Activated T-cell treated with anti-CD3 and anti-CD28 coated beads for 48 hours (primary cell): ENCODE measurements around the gene CCDC187.

Experiments
- DNase-seq: peaks from one replicate; pipeline ENCODE4 v3.0.0-alpha.2; 2020; ENCODE audit warnings: low read depth

The CCDC187 gene

GRCh38 chr9:136311051-136312008 is 7.4 kb upstream of the CCDC187 start:
- no peak for DNase-seq

DNA sequence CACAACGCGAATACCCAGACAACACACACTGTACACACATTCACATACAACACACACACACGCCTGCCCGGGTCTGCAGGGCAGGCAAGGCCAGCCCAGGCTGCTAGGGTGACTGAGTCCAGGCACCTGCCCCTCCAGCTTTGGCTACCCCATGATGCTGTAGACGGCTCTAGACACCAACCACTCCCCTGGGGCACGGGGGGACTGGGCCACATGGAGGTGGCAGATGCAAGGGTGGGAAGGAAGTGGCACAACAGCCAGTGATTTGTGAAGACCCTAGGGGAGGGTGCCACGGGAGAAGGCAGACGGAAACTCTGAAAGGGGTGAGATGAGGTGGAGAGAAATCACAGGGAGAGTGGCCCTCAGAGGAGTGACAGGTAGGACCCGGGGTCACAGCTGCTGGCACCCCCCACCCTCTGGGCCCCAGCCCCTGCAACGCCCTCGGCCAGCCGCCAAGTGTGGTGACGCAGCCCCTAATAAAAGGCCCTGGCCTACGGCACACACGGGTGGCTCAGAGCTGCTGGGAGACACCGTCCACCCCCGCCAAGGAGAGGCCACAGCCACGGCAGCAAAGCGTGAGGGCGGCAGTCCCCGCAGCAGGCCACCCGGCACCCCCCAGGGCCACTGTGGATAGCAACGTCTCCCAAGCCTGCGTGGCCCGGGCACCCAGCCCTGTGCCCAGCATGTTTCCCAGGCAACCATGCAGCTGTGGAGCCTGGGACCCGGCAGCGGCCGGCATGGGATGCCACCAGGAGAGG is 6.6 kb upstream of the CCDC187 start:
- DNase-seq: no peak

DNA sequence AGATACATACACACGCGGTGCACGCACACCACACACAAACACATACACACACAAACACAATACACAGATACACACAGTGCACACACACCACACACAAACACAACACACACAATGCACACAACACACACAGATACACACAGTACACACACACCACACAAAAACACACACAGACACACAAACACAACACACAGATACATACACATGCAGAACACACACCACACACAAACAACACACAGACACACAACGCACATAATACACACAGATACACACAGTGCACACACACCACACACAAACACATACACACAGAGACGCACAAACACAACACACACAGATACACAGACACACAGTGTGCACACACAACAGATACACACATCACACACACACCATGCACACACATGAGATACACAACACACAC is 5.9 kb upstream of the CCDC187 start:
- no peak for DNase-seq

DNA sequence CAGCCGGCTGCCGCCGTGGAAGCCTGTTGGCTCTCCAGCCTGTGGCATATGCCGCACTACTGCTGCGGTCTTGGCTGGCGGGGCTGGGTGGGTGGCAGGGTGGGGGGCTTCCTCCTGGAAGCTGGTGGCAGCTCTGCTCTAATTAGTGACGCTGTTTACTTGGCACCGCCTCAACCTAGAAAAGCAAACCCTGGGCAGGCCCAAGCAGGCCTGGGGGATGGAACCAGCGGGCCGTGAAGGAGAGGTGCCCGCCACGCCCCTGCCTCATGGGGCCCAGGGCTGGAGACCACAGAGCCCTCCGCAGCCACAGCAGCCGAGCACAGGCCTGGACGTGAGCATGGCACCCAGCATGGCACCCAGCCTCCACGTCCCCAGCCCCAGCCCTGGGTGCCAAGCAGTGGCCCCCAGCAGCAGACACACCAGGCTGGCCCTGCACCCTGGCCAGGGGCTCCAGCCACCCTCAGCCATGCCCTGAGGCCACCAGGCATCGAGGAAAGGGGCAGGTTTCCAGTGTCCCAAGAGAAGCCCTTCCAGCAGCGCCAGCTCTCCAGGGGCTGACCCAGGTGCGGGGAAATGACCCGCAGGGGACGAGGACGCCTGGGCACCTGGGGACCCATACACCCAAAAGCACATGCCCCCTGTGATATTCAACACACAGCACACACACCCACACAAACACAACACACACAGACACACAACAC is 5.4 kb upstream of the CCDC187 start:
- DNase-seq: no peak

DNA sequence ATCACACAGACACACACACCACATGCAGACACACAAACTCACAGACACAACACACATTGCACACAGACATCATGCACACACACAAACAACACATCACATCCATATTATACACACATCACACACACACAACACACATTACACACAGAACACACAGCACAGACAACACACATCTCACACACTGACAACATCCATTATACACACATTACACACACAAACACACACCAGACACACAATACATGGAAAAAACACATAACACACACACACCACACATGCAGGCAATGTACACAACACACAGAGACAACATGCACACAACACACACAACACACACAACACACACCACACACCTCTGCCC is 4.8 kb upstream of the CCDC187 start:
- DNase-seq: no peak

GRCh38 chr9:136308006-136308701 is 4.3 kb upstream of the CCDC187 start:
- DNase-seq: no peak

- DNase-seq: no peak
Observed at GRCh38 chr9:136307215-136307750, 3.4 kb upstream of the CCDC187 start.

- no peak for DNase-seq
Observed at GRCh38 chr9:136306211-136307208, 2.6 kb upstream of the CCDC187 start.

DNA sequence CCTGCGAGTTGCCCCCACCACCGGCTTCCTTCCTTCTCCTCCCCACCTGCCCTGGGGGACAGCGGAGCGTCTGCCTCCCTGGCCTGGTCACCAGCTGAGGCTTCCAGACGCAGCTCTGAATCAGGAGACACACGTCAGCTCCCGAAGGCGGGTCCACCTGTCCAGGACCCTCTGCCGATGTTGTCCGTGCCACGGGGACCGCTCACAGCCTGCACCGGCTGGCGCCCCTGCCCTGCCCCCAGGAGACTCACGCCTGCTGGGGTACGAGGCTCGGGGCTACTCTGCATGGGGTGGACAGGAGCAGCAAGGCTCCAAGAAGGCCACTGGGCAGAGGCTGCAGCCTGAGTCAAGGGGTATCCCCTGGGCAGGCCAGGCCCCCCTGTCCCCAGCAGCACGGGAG is 1.9 kb upstream of the CCDC187 start:
- no peak for DNase-seq

DNA sequence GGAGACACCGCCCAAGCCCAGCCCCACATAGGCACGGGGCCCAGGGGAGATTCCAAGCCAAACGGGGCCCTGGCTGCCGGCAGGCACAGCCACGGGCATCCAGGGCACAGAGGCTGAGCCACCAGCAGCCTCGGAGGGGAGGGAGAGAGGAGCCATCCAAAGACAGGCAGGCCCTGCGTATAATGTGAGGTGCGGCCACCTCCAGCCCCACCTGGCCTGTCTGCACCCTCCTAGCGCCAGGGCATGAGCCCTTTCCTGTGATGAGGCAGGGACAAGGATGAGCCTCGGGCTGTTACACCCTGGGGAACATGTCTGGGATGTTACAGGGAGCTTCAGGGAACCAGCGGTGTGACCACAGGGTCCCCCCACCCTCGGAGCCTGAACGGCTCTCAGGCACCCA is 1.1 kb upstream of the CCDC187 start:
- DNase-seq: no peak

DNA sequence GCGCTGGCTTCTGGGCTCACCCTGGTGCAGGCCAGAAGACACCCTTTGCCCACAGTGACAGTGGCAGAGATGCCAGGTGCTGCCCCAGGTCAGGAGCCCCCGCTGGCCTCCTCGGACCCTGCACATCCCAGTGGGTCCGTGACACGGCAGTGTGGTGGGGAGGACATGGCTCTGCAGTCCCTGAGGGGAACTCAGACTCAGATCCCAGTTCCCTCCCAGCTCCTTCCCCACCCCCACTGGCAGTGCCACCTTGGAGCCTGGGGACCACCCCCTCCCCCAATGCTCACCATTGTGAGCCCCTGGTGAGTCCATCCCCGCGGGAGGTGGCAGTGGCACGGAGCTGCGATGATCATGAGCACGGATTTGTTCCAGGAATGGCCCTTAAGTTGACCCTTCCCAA is 562 bp upstream of the CCDC187 start:
- no peak for DNase-seq

GRCh38 chr9:136303066-136303824 is 649 bp downstream of the CCDC187 start:
- no peak for DNase-seq

GRCh38 chr9:136302527-136302926 is 1.4 kb downstream of the CCDC187 start:
- no peak for DNase-seq

DNA sequence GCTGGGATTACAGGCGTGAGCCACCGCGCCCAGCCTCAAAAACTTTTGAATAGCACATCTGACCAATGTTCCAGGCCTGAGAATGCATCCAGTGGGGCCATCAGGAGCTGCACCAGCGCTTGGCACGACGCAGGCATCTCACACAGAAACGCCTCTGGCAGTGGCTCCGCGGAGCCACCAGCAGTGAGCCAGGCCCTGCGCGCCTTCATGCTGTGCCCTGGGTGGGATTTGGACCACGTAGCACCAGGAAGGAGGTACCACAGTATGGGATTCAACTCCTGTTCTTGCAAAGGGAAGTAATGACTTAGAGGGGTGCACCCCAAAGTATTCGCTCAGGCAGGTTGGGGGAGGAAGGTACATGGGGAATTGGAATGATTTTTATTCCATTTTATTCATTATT is 3.0 kb downstream of the CCDC187 start:
- DNase-seq: no peak

DNA sequence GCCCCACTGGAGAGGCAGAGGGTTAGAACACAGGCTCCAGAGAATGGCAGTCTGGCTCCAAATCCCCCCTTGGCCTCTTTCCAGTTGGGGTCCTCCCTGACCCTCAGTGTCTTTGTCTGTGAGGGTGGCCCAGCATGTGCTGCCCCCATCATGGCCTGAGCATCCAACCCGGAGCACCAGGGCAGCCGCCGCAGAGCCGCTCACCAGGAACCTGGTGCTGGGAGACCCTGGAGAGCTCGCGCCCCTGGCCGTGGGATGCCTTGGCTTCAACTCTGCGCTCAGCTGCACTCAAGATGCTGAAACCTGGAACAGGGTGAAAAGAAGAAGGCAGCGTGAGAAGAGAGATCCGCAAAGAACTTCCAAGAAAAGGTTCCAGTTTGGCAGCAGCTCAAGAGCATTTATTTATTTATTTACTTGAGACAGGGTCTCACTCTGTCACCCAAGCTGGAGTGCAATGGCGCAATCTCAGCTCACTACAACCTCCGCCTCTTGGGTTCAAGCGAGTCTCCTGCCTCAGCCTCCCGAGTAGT is 3.8 kb downstream of the CCDC187 start:
- DNase-seq: no peak

GRCh38 chr9:136299541-136299940 is 4.4 kb downstream of the CCDC187 start:
- DNase-seq: no peak

DNA sequence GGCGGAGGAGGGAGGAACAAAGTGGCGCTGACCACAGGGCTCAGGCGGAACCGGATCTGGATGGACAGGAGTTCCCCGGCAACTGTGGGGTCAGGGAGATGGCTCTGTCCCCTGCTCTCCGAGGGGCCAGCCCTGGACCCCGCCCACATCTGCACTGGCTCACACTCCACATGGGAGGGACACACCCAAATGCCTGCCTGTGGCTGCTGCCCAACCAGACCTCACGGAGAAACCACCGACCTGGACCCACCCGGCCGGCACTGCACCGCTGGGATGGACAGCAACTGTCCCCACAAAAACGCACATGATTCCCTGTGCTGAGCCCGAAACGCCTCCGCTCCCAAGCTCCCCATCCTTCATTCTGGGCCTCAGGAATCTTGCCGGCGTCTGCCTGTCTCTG is 4.8 kb downstream of the CCDC187 start:
- DNase-seq: no peak

GRCh38 chr9:136297766-136298735 is 5.8 kb downstream of the CCDC187 start:
- DNase-seq: no peak
